Aorta (tissue), 5 donors: ENCODE measurements around the gene IL16. TPM values are rescaled to one million over a fixed set of nuclear protein-coding genes. Genes with fewer than 3 reads are reported as not detected.

Experiments
- ATAC-seq: fragments of 200-7000 bp; cut with Tn5 transposase; one replicate; pipeline ENCODE4 v1.9.1; 2022; ENCODE audit warnings: moderate library complexity; ENCODE audit not compliant: low FRiP score
- DNase-seq, 2 donors: peaks; one replicate each; pipeline ENCODE4 v3.0.0-alpha.2; 2020
- H3K27ac ChIP-seq, 2 donors: one replicate each; pipeline ENCODE4 v1.5.1; 2013; ENCODE audit warnings: low read length in 2 of 2, mild to moderate bottlenecking in 2 of 2, moderate library complexity in 2 of 2, control low read depth in 1 of 2, inconsistent platforms in 1 of 2, low read depth in 1 of 2
- H3K27me3 ChIP-seq, 2 donors: one replicate each; pipeline ENCODE4 v1.6.1; 2013; ENCODE audit warnings: control low read depth in 1 of 2, low read length in 1 of 2, mild to moderate bottlenecking in 1 of 2, moderate library complexity in 1 of 2; ENCODE audit not compliant: insufficient read depth in 2 of 2, control insufficient read depth in 1 of 2
- H3K36me3 ChIP-seq, 2 donors: one replicate each; pipeline ENCODE4 v1.6.1; 2013; ENCODE audit warnings: control low read depth in 1 of 2, low read length in 1 of 2, mild to moderate bottlenecking in 1 of 2; ENCODE audit not compliant: insufficient read depth in 2 of 2, control insufficient read depth in 1 of 2
- H3K4me1 ChIP-seq, 2 donors: one replicate each; pipeline ENCODE4 v1.6.1; 2013; ENCODE audit warnings: low read length in 2 of 2, control low read depth in 1 of 2, mild to moderate bottlenecking in 1 of 2, moderate library complexity in 1 of 2; ENCODE audit not compliant: insufficient read depth in 2 of 2, control insufficient read depth in 1 of 2
- H3K4me3 ChIP-seq, 2 donors: one replicate each; pipeline ENCODE4 v1.5.1; 2013; ENCODE audit warnings: low read length in 2 of 2, control low read depth in 1 of 2, mild to moderate bottlenecking in 1 of 2
- H3K9me3 ChIP-seq: one replicate; pipeline ENCODE4 v1.6.1; 2013; ENCODE audit warnings: mild to moderate bottlenecking, low read length; ENCODE audit not compliant: control insufficient read depth
- WGBS, 2 donors: extraction: QIAGEN DNeasy Blood & Tissue Kit; methylation state at CpG; one replicate each; pipeline ENCODE4 v1.1.7; 2013; 5-methylcytosine and 5-hydroxymethylcytosine counted together
- intact Hi-C, 2 donors: fragments of 100-400 bp; cut with DNase I; formaldehyde crosslinking; loops; one replicate each; pipeline versions ENCODE4 v1.14.2 to v1.15.0; 2022
- polyA plus RNA-seq, 2 donors: library from polyadenylated mRNA; stranded (reverse); fragments of 200-250 nt; gene quantifications; one replicate each; pipeline ENCODE4 v1.2.3, GENCODE V29; 2013
- total RNA-seq, 2 donors: library from RNA; stranded (reverse); fragmentation: NEBNext Ultra II Directional; extraction: Animal tissue kit (Norgen Biotek cat#: 25700); gene quantifications; one replicate each; pipeline ENCODE4 v1.2.1, GENCODE V29; 2021
- donor health status: healthy with polysubstance abuse.
- donor health status: Bipolar disorder and iron deficiency.
- donor health status: DM: no; HTN: no; CAD: no.
- donor health status: DM: no; HTN: no; CAD: no.
- donor health status: DM: yes; HTN: yes; CAD: no.

The IL16 gene
- total and polyA plus RNA-seq, 4 donors, result 5.3 to 19.5 (median 7.8) TPM

- H3K9me3 ChIP-seq, result no peaks in the 10 kb centered on the region
- H3K4me1 ChIP-seq, result no peaks in the 10 kb centered on the region
- H3K36me3 ChIP-seq, result no peaks in the 10 kb centered on the region
- no peak for ATAC-seq
- no peaks in the 10 kb centered on the region for H3K27me3 ChIP-seq
- H3K27ac ChIP-seq, result no peak overlapping the region
- DNase-seq, result no peak
- H3K4me3 ChIP-seq, result no peak overlapping the region
- intact Hi-C loops, result no loop called here
- 84 to 86% methylated on average over 4 of the region's 4 CpGs for WGBS, 2 donors
Measured at GRCh38 chr15:81211376-81211775, 14.7 kb downstream of the IL16 start.

GRCh38 chr15:81213982-81214381, 17.3 kb downstream of the IL16 start:
- Histone ChIP-seq H3K4me3 (no peak overlapping the region), H3K27ac (no peak overlapping the region), H3K4me1 (no peaks in the 10 kb centered on the region), H3K36me3 (no peaks in the 10 kb centered on the region), H3K27me3 (no peaks in the 10 kb centered on the region), H3K9me3 (no peaks in the 10 kb centered on the region)
- no peak for ATAC-seq
- DNase-seq, result no peak
- intact Hi-C loops, result no loop called here

- ATAC-seq, result peak; percentile 36
- intact Hi-C loops, result no loop called here
- WGBS, 2 donors, result 90 to 96% methylated on average over 2 of the region's 2 CpGs
- no peak for DNase-seq
- Histone ChIP-seq H3K27me3 (no peaks in the 10 kb centered on the region), H3K36me3 (no peaks in the 10 kb centered on the region), H3K27ac (no peak overlapping the region), H3K4me3 (no peak overlapping the region), H3K4me1 (no peaks in the 10 kb centered on the region), H3K9me3 (no peaks in the 10 kb centered on the region)
Measured at GRCh38 chr15:81215531-81215930, 18.9 kb downstream of the IL16 start.

- DNase-seq, result no peak
- H3K9me3 ChIP-seq, result no peaks in the 10 kb centered on the region
- H3K27ac ChIP-seq, result no peak overlapping the region
- ATAC-seq, result peak; percentile 29
- no peaks in the 10 kb centered on the region for H3K36me3 ChIP-seq
- no peaks in the 10 kb centered on the region for H3K27me3 ChIP-seq
- intact Hi-C loops, result no loop called here
- WGBS, 2 donors, result 59 to 85% methylated on average over 2 of the region's 2 CpGs
- no peaks in the 10 kb centered on the region for H3K4me1 ChIP-seq
- no peak overlapping the region for H3K4me3 ChIP-seq
Measured at GRCh38 chr15:81215983-81216382, 19.3 kb downstream of the IL16 start.

- H3K4me1 ChIP-seq, result no peaks in the 10 kb centered on the region
- H3K4me3 ChIP-seq, result no peak overlapping the region
- no peaks in the 10 kb centered on the region for H3K9me3 ChIP-seq
- intact Hi-C loops, result no loop called here
- H3K36me3 ChIP-seq, result no peaks in the 10 kb centered on the region
- DNase-seq (no peak), ATAC-seq (no peak)
- no peaks in the 10 kb centered on the region for H3K27me3 ChIP-seq
- WGBS, 2 donors, result 77 to 83% methylated on average over 3 of the region's 3 CpGs
- no peak overlapping the region for H3K27ac ChIP-seq
Measured at GRCh38 chr15:81216422-81216821, 19.7 kb downstream of the IL16 start.

- peak; percentile 79 for ATAC-seq
- no peaks in the 10 kb centered on the region for H3K4me1 ChIP-seq
- intact Hi-C loops, result no loop called here
Measured at GRCh38 chr15:81221449-81221848, 24.8 kb downstream of the IL16 start.

GRCh38 chr15:81222007-81222406, 25.3 kb downstream of the IL16 start:
- Histone ChIP-seq H3K36me3 (no peaks in the 10 kb centered on the region), H3K9me3 (no peaks in the 10 kb centered on the region), H3K4me3 (no peak overlapping the region), H3K4me1 (no peaks in the 10 kb centered on the region), H3K27ac (no peak overlapping the region), H3K27me3 (no peaks in the 10 kb centered on the region)
- WGBS, 2 donors, result 84 to 97% methylated on average over 3 of the region's 3 CpGs
- no peak for DNase-seq
- ATAC-seq, result no peak
- intact Hi-C loops, result no loop called here

More at GRCh38 chr15:81221449-81221848, 24.8 kb downstream of the IL16 start:
- H3K4me3 ChIP-seq, result no peak overlapping the region
- H3K36me3 ChIP-seq, result no peaks in the 10 kb centered on the region
- WGBS, 2 donors, result 56 to 64% methylated on average over 1 of the region's 1 CpG
- H3K27ac ChIP-seq, result no peak overlapping the region
- no peaks in the 10 kb centered on the region for H3K9me3 ChIP-seq
- no peak for DNase-seq
- no peaks in the 10 kb centered on the region for H3K27me3 ChIP-seq

GRCh38 chr15:81223346-81223971, 26.8 kb downstream of the IL16 start:
- intact Hi-C loops, result no loop called here
- Histone ChIP-seq H3K27ac (no peak overlapping the region), H3K4me1 (no peaks in the 10 kb centered on the region), H3K27me3 (no peaks in the 10 kb centered on the region), H3K4me3 (no peak overlapping the region), H3K36me3 (no peaks in the 10 kb centered on the region), H3K9me3 (no peaks in the 10 kb centered on the region)
- 71 to 73% methylated on average over 2 of the region's 2 CpGs for WGBS, 2 donors
- DNase-seq (no peak), ATAC-seq (no peak)

GRCh38 chr15:81224232-81224631, 27.6 kb downstream of the IL16 start:
- Histone ChIP-seq H3K27me3 (no peaks in the 10 kb centered on the region), H3K36me3 (no peaks in the 10 kb centered on the region), H3K4me1 (no peaks in the 10 kb centered on the region), H3K9me3 (no peaks in the 10 kb centered on the region), H3K27ac (no peak overlapping the region), H3K4me3 (no peak overlapping the region)
- intact Hi-C loops, result no loop called here
- ATAC-seq (no peak), DNase-seq (no peak)
- 93 to 100% methylated on average over 1 of the region's 1 CpG for WGBS, 2 donors
